Activated T-cell treated with anti-CD3 and anti-CD28 coated beads, Interleukin-2, amount 50 U/mL, for 4 hours (primary cell): ENCODE results near the gene JADE1. TPM values are rescaled to one million over a fixed set of nuclear protein-coding genes. Genes with fewer than 3 reads are reported as not detected.

Source experiments
- ATAC-seq, 2 donors: fragments of 200-7000 bp; cut with Tn5 transposase; one replicate each; pipeline ENCODE4 v1.10.0; 2021
- DNase-seq: peaks from one replicate; pipeline ENCODE4 v3.0.0-alpha.2; 2020
- H3K27me3 Mint-ChIP-seq: one replicate; pipeline ENCODE4 v1.8.0; 2021; ENCODE audit warnings: low read depth, mixed read lengths
- H3K36me3 Mint-ChIP-seq: one replicate; pipeline ENCODE4 v1.8.0; 2022; ENCODE audit warnings: mixed read lengths; ENCODE audit not compliant: insufficient read depth
- H3K4me1 Mint-ChIP-seq: one replicate; pipeline ENCODE4 v1.8.0; 2021; ENCODE audit warnings: low read depth, mixed read lengths
- H3K4me3 Mint-ChIP-seq: one replicate; pipeline ENCODE4 v1.8.0; 2021; ENCODE audit warnings: mild to moderate bottlenecking, moderate library complexity, mixed read lengths
- H3K9me3 Mint-ChIP-seq: one replicate; pipeline ENCODE4 v1.8.0; 2021; ENCODE audit warnings: mixed read lengths
- total RNA-seq, 3 donors: library from RNA; stranded (reverse); gene quantifications; one replicate each; pipeline ENCODE4 v1.2.1, GENCODE V29; 2021

The JADE1 gene
- total RNA-seq, 3 donors from 2014 or later = 30.0 to 40.5 (median 39.1) TPM

GRCh38 chr4:128913228-128913627 is 103.7 kb downstream of the JADE1 start:
- DNase-seq = no peak
- no peak for ATAC-seq
- Mint-ChIP-seq H3K27me3 (no peaks in the 10 kb centered on the region), H3K9me3 (no peaks in the 10 kb centered on the region), H3K4me1 (peaks cover 10% of the 10 kb centered on the region), H3K36me3 (peaks cover 5% of the 10 kb centered on the region), H3K4me3 (no peak overlapping the region)

- Mint-ChIP-seq H3K27me3 (no peaks in the 10 kb centered on the region), H3K9me3 (no peaks in the 10 kb centered on the region)
- DNase-seq = no peak
Measured at GRCh38 chr4:128915544-128915943, 106.0 kb downstream of the JADE1 start.

GRCh38 chr4:128916832-128917231 is 107.3 kb downstream of the JADE1 start:
- no peaks in the 10 kb centered on the region for H3K27me3 Mint-ChIP-seq
- ATAC-seq = no peak
- H3K4me3 Mint-ChIP-seq = no peak overlapping the region
- H3K36me3 Mint-ChIP-seq = peaks cover 15% of the 10 kb centered on the region
- no peaks in the 10 kb centered on the region for H3K9me3 Mint-ChIP-seq
- DNase-seq = no peak
- peaks cover 28% of the 10 kb centered on the region for H3K4me1 Mint-ChIP-seq

More at GRCh38 chr4:128915544-128915943, 106.0 kb downstream of the JADE1 start:
- no peak for ATAC-seq
- Mint-ChIP-seq H3K4me1 (peaks cover 27% of the 10 kb centered on the region), H3K4me3 (no peak overlapping the region), H3K36me3 (peaks cover 7% of the 10 kb centered on the region)

- Mint-ChIP-seq H3K27me3 (no peaks in the 10 kb centered on the region), H3K4me1 (peaks cover 28% of the 10 kb centered on the region), H3K4me3 (no peak overlapping the region), H3K9me3 (no peaks in the 10 kb centered on the region), H3K36me3 (peaks cover 19% of the 10 kb centered on the region)
- DNase-seq (no peak), ATAC-seq (no peak)
Measured at GRCh38 chr4:128917781-128918180, 108.3 kb downstream of the JADE1 start.

- H3K36me3 Mint-ChIP-seq = peaks cover 28% of the 10 kb centered on the region
- H3K4me3 Mint-ChIP-seq = no peak overlapping the region
- DNase-seq (no peak), ATAC-seq (no peak)
- no peaks in the 10 kb centered on the region for H3K27me3 Mint-ChIP-seq
- H3K9me3 Mint-ChIP-seq = peaks cover 3% of the 10 kb centered on the region
- peaks cover 24% of the 10 kb centered on the region for H3K4me1 Mint-ChIP-seq
Measured at GRCh38 chr4:128921954-128922353, 112.5 kb downstream of the JADE1 start.
